GM21786 (cell line): ENCODE measurements around the gene TREML2.

Experiments used
- ATAC-seq: cut with Tn5 transposase; IDR thresholded peaks from one replicate; pipeline ENCODE4 v1.9.1; 2021; ENCODE audit not compliant: unreplicated experiment

The TREML2 gene

DNA sequence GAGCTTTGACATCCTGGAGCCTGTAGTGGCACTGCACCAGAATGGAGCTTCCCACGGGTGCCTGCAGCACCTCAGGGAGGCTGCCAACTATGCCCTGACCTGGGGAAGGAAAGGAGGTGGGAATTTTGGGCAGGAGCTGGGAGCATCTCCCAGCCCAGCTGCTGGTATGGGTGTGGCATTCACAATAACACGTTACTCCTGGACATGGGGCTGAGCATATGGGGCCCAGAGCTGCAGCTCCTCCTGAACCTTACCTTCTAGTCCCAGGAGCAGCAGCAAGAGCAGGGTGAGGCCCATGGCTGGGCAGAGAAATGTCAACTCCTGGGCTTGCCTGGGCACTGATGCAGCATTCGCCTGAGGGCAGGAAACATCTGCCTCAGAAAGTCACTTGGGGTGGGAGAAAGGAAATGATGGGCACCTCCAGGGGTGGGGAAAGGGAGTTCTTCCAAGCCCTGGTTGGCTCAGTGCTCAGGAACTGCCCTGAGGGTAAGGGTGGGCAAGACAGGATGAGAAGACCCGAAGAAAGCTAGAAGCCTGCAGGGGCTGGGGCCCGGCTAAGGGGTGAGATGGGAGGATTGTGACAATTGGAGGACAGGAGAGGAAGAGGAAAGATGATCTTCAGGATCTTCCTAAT, 46.8 kb downstream of the TREML2 start, which contains the start of gene TREML1:
TSS of gene TREML1 (minus strand) at position 356 of the 634 bp plus-strand sequence. CDS start at position 297, 59 bp downstream.
- ATAC-seq, result no peak

DNA sequence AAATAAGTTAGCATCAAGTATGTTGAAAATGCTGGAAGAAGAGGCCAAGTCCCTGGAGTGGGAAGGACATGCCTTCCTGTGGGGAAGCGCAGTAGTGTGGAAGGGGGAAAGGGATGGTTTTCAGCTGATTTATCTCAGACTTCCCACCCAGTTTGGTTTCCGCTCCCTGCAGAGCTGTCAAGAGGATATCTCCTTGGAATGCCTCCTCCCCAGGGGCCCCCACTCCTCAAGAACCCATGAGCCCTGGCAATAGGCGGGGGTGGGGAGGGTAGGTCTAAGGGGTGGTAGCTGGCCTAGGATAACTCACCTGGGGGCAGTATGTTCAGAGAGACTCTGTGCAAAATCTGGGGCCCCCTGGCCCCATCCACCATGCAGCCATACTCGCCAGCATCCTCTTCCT, 47.5 kb downstream of the TREML2 start:
- ATAC-seq, result no peak

DNA sequence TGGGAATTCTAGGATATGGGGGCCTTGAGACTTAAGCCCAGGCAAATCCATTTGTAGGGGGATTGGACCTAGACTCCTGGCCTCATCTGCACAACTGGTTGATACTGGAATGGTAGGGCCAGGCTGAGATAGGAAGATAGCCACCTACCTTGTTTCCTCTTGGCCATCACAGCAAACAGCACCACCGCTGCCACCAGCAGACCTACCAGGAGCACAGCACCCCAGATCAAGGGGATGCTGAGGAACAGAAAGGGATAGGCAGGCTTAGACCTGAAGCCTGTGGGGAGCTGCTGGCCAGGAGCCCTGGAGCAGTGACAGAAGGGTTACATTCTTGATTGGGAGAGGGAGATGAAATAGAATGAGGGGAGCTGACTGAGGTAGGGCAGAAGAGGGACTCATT, 50.3 kb downstream of the TREML2 start:
- ATAC-seq, result no peak

DNA sequence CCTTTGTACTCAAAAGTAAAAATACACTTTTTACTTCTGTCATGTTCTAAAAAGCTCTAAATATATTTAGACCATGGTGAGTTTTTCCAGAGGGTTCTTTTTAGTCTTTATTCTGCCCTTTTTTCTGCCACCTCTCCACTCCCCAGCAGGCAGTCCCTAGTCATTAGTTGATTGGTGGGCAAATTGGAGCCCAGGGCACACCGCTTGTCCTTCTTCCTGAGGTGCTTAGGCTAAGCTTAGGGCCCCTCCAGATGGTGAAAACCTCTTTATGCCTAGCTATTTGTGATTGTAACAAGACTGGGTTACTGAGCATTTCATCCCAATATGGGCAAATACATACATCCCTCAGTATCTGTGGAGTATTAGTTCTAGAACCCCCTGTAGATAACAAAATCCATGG, 53.0 kb downstream of the TREML2 start:
- no peak for ATAC-seq
